Measurements from ENCODE around the gene MED12L. TPM values are rescaled to one million over a fixed set of nuclear protein-coding genes. Genes with fewer than 3 reads are reported as not detected.

MED12L gene
- total RNA-seq, 4 donors from 2014 or later = under 0.01 to 0.34 (median 0.27) TPM

DNA sequence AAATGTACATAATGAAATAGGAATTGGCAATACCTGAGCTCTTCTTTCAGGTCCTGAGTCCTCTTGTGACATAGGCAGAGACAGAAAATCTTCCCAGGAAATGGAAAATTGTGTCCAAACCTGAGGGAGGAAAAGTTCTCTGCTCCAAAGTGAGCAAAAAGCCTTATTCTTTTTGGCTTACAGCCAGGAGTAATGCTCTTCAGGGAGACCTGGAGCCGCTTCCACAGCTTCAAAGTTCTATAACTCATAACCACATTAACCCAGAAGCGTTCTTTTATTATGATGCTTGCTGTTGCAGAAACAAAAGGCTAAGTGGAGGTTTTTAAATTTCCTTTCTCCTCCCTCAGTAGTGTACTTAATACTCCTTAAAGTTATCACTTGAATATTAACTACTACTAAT, 374.8 kb downstream of the MED12L start:
- no peak for TF ChIP-seq CTCF (IDR thresholded peaks at IDR 0.05; ENCODE audit: low read depth)

GRCh38 chr3:151460774-151461450, 375.4 kb downstream of the MED12L start, which contains the start of gene IGSF10:
Gene IGSF10, minus strand, starts transcription at chr3:151461061. Its CDS starts 2,352 bp downstream, at chr3:151458709.
- no peak for TF ChIP-seq CTCF (IDR thresholded peaks at IDR 0.05; ENCODE audit: low read depth)

DNA sequence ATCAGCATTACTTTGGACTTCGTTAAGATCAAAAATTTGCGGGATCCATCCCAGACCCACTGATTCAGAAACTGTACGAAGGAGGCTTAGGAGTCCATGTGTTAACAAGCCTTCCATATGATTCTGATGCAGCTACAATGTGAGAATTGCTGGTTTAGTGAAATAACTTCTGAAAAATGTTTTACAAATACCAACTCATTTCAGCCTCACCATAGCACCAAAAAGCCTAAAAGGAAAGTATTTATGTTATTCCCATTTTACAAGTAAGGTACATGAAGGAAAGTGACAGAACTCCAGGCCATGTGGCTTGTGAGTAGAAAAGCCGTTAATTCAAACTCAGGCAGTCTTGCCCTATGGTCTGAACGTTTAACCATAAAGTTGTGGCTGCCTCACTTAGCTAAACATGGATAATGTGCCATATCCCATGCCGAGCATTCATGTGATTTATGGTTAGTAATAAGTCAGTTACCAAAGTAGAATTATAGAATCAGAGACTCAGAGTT, 376.9 kb downstream of the MED12L start:
- no peak for TF ChIP-seq CTCF (IDR thresholded peaks at IDR 0.05; ENCODE audit: low read depth)

GRCh38 chr3:151462991-151463390, 377.5 kb downstream of the MED12L start:
- no peak for TF ChIP-seq CTCF (IDR thresholded peaks at IDR 0.05; ENCODE audit: low read depth)

- TF ChIP-seq CTCF (IDR thresholded peaks at IDR 0.05; ENCODE audit: low read depth) = no peak
These were observed 381.6 kb downstream of the MED12L start for GRCh38 chr3:151467069-151467468.

DNA sequence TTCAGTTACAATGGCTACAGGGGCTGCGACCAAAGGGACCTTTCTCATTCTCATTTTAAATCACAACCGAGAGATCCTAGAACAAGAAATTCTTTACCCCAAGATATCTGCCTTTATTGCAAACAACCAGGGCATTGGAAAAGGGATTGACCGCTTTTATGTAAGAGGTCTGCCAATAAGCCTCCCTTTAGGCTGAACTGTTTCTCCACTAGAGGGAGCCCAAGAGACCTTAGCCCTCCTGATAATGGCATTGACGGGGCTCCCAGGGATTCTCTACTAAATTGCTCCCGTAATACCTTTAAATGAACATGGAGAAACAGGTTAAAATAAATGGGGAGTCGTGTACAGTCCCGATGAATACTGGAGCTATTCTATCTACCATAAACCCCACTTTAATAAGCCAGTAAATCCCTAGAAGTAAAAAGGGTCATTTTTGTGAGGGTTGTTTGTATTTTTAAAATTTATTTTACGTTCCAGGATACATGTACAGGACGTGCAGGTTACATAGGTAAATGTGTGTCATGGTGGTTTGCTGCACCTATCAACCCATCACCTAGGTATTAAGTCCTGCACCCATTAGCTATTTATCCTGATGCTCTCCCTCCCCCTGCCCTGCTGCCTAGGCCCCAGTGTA, 382.9 kb downstream of the MED12L start:
- TF ChIP-seq CTCF (IDR thresholded peaks at IDR 0.05; ENCODE audit: low read depth) = no peak

GRCh38 chr3:151476344-151477018, 391.0 kb downstream of the MED12L start:
- TF ChIP-seq CTCF (IDR thresholded peaks at IDR 0.05; ENCODE audit: low read depth) = no peak
